Mesendoderm (in vitro differentiated cells): Measurements from ENCODE around the gene TMEM174.
"Not testable (repeated sequence)": the region's sequence is repeated elsewhere in the genome, so short reads cannot be mapped to it uniquely, and the experiment has no call there.

Source experiments
- DNase-seq: peaks from one replicate; pipeline ENCODE4 v3.0.0; 2013
- H2AK5ac ChIP-seq: 2 replicates; pipeline ENCODE4 v1.6.1; 2013; ENCODE audit warnings: low read length, inconsistent platforms
- H2BK120ac ChIP-seq: 2 replicates; pipeline ENCODE4 v1.6.1; 2013; ENCODE audit warnings: low read depth, mild to moderate bottlenecking, low read length, moderate library complexity, mixed read lengths
- H2BK15ac ChIP-seq: replicated peaks from 2 replicates; pipeline ENCODE4 v1.6.1; 2013; ENCODE audit warnings: low read depth, mild to moderate bottlenecking, moderate library complexity
- H2BK5ac ChIP-seq: 2 replicates; pipeline ENCODE4 v1.6.1; 2013; ENCODE audit warnings: low read length, inconsistent platforms
- H3K18ac ChIP-seq: 2 replicates; pipeline ENCODE4 v1.6.1; 2013; ENCODE audit warnings: mild to moderate bottlenecking, low read length, mixed read lengths
- H3K23ac ChIP-seq: one replicate; pipeline ENCODE4 v1.6.1; 2013; ENCODE audit warnings: low read length
- H3K27ac ChIP-seq: 2 replicates; pipeline ENCODE4 v1.5.1; 2013; ENCODE audit warnings: low read depth, mild to moderate bottlenecking, inconsistent platforms, low read length, moderate library complexity
- H3K27me3 ChIP-seq: 2 replicates; pipeline ENCODE4 v1.6.1; 2013; ENCODE audit warnings: low read length, control low read depth, mild to moderate bottlenecking, inconsistent platforms; ENCODE audit not compliant: insufficient read depth, poor library complexity
- H3K36me3 ChIP-seq: 2 replicates; pipeline ENCODE4 v1.6.1; 2013; ENCODE audit warnings: low read length, inconsistent platforms; ENCODE audit not compliant: control insufficient read depth, insufficient read depth
- H3K4ac ChIP-seq: one replicate; pipeline ENCODE4 v1.6.1; 2013; ENCODE audit warnings: low read depth, mild to moderate bottlenecking, low read length, moderate library complexity
- H3K4me1 ChIP-seq: 2 replicates; pipeline ENCODE4 v1.6.1; 2013; ENCODE audit warnings: low read depth, low read length, inconsistent platforms; ENCODE audit not compliant: control insufficient read depth
- H3K4me2 ChIP-seq: 2 replicates; pipeline ENCODE4 v1.6.1; 2013; ENCODE audit warnings: low read length
- H3K4me3 ChIP-seq: 2 replicates; pipeline ENCODE4 v1.5.1; 2013; ENCODE audit warnings: mild to moderate bottlenecking, low read length
- H3K56ac ChIP-seq: one replicate; pipeline ENCODE4 v1.6.1; 2013; ENCODE audit warnings: low read length
- H3K79me1 ChIP-seq: 2 replicates; pipeline ENCODE4 v1.6.1; 2013; ENCODE audit warnings: low read length, inconsistent platforms
- H3K79me2 ChIP-seq: 2 replicates; pipeline ENCODE4 v1.6.1; 2013; ENCODE audit warnings: mild to moderate bottlenecking, low read length; ENCODE audit not compliant: control insufficient read depth, insufficient read depth
- H3K9ac ChIP-seq: 2 replicates; pipeline ENCODE4 v1.6.1; 2013; ENCODE audit warnings: low read length, inconsistent platforms
- H4K5ac ChIP-seq: one replicate; pipeline ENCODE4 v1.6.1; 2013; ENCODE audit warnings: low read length
- H4K8ac ChIP-seq: one replicate; pipeline ENCODE4 v1.6.1; 2013; ENCODE audit warnings: low read depth, mild to moderate bottlenecking, control low read depth, low read length, moderate library complexity
- WGBS: extraction: QIAGEN DNeasy Blood & Tissue Kit; methylation state at CpG from one replicate; pipeline ENCODE4 v1.1.7; 2013; ENCODE audit warnings: low lambda C conversion rate, missing lambda C conversion rate; ENCODE audit not compliant: insufficient coverage; ENCODE audit errors: extremely low coverage; 5-methylcytosine and 5-hydroxymethylcytosine counted together

The TMEM174 gene

GRCh38 chr5:73205305-73205704 is 32.3 kb downstream of the TMEM174 start:
- Histone ChIP-seq H3K4me3 (no peak overlapping the region), H4K5ac (no peak overlapping the region), H2BK15ac (no peak overlapping the region), H3K36me3 (no peaks in the 10 kb centered on the region), H3K79me2 (no peaks in the 10 kb centered on the region), H3K79me1 (no peaks in the 10 kb centered on the region), H3K18ac (no peak overlapping the region), H3K56ac (no peak overlapping the region), H2AK5ac (no peak overlapping the region), H4K8ac (no peak overlapping the region), H3K27me3 (no peaks in the 10 kb centered on the region), H2BK120ac (no peak overlapping the region), H3K4ac (no peak overlapping the region), H3K4me2 (no peak overlapping the region), H3K9ac (no peak overlapping the region), H3K4me1 (no peaks in the 10 kb centered on the region), H2BK5ac (no peak overlapping the region), H3K27ac (no peak overlapping the region), H3K23ac (no peak overlapping the region)
- DNase-seq: no peak
- WGBS: no CpG with 5 or more reads among the region's 3 CpGs

GRCh38 chr5:73207239-73207638 is 34.2 kb downstream of the TMEM174 start:
- H3K27ac ChIP-seq: not testable (repeated sequence)

GRCh38 chr5:73209075-73209474 is 36.1 kb downstream of the TMEM174 start:
- H2BK120ac ChIP-seq, H3K18ac ChIP-seq, H3K27ac ChIP-seq, H2BK15ac ChIP-seq, H3K36me3 ChIP-seq, H3K79me2 ChIP-seq, H2BK5ac ChIP-seq, H4K8ac ChIP-seq, H3K9ac ChIP-seq, H3K4me1 ChIP-seq, H3K27me3 ChIP-seq, H2AK5ac ChIP-seq, H4K5ac ChIP-seq, H3K56ac ChIP-seq, H3K79me1 ChIP-seq, H3K4me2 ChIP-seq, H3K4me3 ChIP-seq, DNase-seq, H3K23ac ChIP-seq, H3K4ac ChIP-seq: not testable (repeated sequence)

More at GRCh38 chr5:73207239-73207638, 34.2 kb downstream of the TMEM174 start:
- H3K9ac ChIP-seq, H4K8ac ChIP-seq, H3K4me2 ChIP-seq, H3K79me2 ChIP-seq, H3K27me3 ChIP-seq, H3K18ac ChIP-seq, H2BK5ac ChIP-seq, H3K4ac ChIP-seq, H3K79me1 ChIP-seq, H3K4me3 ChIP-seq, H2BK120ac ChIP-seq, H3K56ac ChIP-seq, H3K36me3 ChIP-seq, H2BK15ac ChIP-seq, DNase-seq, H3K4me1 ChIP-seq, H3K23ac ChIP-seq, H4K5ac ChIP-seq, H2AK5ac ChIP-seq: not testable (repeated sequence)
- no CpG with 5 or more reads among the region's 4 CpGs for WGBS

- WGBS: no CpG with 5 or more reads among the region's 3 CpGs
- not testable (repeated sequence) for H4K8ac ChIP-seq, DNase-seq
Measured at GRCh38 chr5:73212693-73213092, 39.7 kb downstream of the TMEM174 start.

GRCh38 chr5:73213566-73213998 is 40.6 kb downstream of the TMEM174 start:
- Histone ChIP-seq H4K8ac (no peak overlapping the region), H3K27me3 (peaks cover 12% of the 10 kb centered on the region), H3K79me1 (no peaks in the 10 kb centered on the region), H3K4me3 (no peak overlapping the region), H3K4ac (no peak overlapping the region), H3K56ac (no peak overlapping the region), H2BK5ac (no peak overlapping the region), H3K18ac (no peak overlapping the region), H3K9ac (no peak overlapping the region), H3K27ac (no peak overlapping the region), H2BK15ac (no peak overlapping the region), H3K4me2 (no peak overlapping the region), H3K36me3 (no peaks in the 10 kb centered on the region), H3K23ac (no peak overlapping the region), H2BK120ac (no peak overlapping the region), H4K5ac (no peak overlapping the region), H2AK5ac (no peak overlapping the region), H3K4me1 (peaks cover 6% of the 10 kb centered on the region), H3K79me2 (no peaks in the 10 kb centered on the region)
- no CpG with 5 or more reads among the region's 6 CpGs for WGBS
- DNase-seq: no peak

More at GRCh38 chr5:73212693-73213092, 39.7 kb downstream of the TMEM174 start:
- H2BK120ac ChIP-seq, H2BK5ac ChIP-seq, H3K4ac ChIP-seq, H3K27ac ChIP-seq, H2BK15ac ChIP-seq, H3K23ac ChIP-seq, H3K9ac ChIP-seq, H4K5ac ChIP-seq, H3K4me1 ChIP-seq, H3K79me1 ChIP-seq, H2AK5ac ChIP-seq, H3K79me2 ChIP-seq, H3K36me3 ChIP-seq, H3K4me2 ChIP-seq, H3K56ac ChIP-seq, H3K18ac ChIP-seq, H3K4me3 ChIP-seq: not testable (repeated sequence)
- H3K27me3 ChIP-seq: peaks cover 10% of the 10 kb centered on the region

GRCh38 chr5:73214306-73214705 is 41.3 kb downstream of the TMEM174 start:
- Histone ChIP-seq H2BK15ac (no peak overlapping the region), H2AK5ac (no peak overlapping the region), H3K27me3 (peaks cover 12% of the 10 kb centered on the region), H3K18ac (no peak overlapping the region), H2BK5ac (no peak overlapping the region), H3K4me3 (no peak overlapping the region), H3K79me1 (no peaks in the 10 kb centered on the region), H3K4ac (no peak overlapping the region), H3K4me1 (peaks cover 6% of the 10 kb centered on the region), H3K23ac (no peak overlapping the region), H4K5ac (no peak overlapping the region), H3K56ac (no peak overlapping the region), H3K79me2 (no peaks in the 10 kb centered on the region), H3K27ac (no peak overlapping the region), H3K4me2 (no peak overlapping the region), H2BK120ac (no peak overlapping the region), H4K8ac (no peak overlapping the region), H3K9ac (no peak overlapping the region), H3K36me3 (no peaks in the 10 kb centered on the region)
- no peak for DNase-seq
- WGBS: no CpG with 5 or more reads among the region's 4 CpGs
